HG03520 (cell line): ENCODE results near the gene GTF3C2.

ENCODE experiments used
- ATAC-seq: cut with Tn5 transposase; IDR thresholded peaks from one replicate; pipeline ENCODE4 v1.9.1; 2021; ENCODE audit warnings: mild to moderate bottlenecking, moderate library complexity; ENCODE audit not compliant: unreplicated experiment

GTF3C2 gene

DNA sequence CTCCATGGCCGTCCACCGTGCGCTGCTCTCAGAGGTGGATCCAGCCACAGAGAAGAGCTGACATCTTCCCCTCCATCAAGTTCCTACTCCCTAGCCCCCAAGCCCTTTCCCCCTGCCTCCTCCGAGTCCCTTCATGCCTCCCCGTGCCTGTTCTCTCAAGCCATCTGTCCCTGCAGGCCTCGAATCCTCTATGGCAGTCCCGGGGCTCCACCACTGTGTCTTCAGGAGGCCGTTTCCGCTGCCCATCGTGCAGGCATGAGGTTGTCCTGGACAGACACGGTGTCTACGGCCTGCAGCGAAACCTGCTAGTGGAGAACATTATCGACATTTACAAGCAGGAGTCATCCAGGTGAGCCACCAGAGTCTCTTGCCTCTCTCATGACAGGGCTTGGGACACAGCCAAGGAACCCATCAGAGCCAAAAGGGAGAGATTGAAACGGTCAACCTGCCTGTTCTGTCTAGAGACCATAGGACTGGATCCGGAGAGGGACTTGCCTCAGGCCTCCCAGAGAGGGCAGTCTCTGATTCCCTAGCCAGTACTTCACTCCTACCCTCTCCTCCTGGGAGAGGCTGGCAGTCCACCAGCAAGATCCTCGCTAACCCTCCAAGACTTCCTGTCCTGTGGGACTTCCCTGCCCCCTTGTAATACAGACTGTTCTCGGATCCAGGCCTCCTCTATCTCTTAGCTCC lies 58.0 kb downstream of the GTF3C2 start:
- ATAC-seq, result no peak

DNA sequence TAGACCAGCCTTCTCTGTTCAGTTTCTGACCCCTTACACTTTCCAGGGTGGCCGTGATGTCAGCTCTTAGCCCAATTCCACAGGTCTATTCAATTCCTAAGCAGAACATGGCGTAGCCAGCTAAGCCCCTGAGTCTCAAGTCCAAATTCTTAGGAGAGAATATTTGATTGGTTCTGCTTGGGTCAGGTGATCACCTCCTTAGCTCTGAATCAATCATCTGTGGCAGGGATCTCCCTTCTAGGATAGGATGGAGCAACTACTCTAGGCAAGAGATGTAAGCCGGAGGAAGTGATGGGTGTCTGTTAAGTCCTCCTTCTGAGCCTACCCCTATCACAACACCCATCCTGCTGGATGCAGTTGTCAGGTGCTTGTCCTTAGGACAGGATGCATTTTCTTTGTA lies 59.4 kb downstream of the GTF3C2 start:
- no peak for ATAC-seq

DNA sequence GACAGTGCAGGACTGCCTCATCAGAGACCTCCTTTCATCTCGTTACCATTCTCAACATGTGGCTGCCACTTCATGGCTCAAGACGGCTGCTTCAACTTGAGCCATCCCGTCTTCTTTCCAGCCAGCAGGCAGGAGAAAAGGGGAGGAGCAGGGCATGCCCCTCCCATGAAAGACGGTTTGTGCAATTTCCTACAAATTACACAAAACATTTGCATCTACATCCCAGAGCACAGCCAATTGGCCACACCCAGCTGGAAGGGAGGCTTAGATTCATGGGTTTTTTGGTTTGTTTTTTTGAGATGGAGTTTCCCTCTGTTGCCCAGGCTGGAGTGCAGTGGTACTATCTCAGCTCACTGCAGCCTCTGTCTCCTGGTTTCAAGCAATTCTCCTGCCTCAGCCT lies 60.1 kb downstream of the GTF3C2 start:
- no peak for ATAC-seq

DNA sequence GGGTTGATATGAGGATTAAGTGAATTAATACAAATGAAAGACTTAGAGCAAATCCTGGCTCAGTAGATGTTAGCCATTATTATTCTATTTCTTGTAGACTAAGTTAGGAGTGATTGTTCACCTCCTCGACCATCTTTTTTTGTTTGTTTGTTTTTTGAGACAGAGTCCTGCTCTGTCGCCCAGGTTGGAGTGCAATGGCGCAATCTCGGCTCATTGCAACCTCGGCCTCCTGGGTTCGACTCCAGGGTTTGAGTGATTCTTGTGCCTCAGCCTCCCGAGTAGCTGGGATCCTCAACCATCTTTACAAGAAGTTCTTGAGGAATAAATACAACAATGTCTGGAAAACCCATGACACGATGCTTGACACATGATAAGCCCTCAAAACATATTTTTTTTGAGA lies 61.6 kb downstream of the GTF3C2 start:
- no peak for ATAC-seq

DNA sequence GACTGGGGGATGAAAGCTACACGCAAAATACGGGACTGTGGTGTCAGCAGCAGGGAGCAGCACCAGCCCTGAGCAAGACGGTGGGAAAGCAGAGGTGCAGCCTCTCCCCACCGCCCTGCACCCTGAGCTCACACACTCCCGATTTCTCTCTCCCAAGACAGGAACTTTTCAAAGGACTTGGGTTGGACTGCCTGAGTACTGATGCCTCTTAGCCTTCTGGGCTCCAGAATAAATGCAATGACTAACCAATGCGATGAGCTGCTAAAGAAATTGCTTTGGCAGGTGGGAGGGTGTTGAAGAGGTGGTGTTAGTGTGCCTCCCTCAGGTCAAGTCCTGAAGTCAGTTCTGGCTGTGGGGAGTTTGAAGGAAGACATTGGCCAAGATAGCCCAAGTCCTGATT lies 64.7 kb downstream of the GTF3C2 start:
- no peak for ATAC-seq

DNA sequence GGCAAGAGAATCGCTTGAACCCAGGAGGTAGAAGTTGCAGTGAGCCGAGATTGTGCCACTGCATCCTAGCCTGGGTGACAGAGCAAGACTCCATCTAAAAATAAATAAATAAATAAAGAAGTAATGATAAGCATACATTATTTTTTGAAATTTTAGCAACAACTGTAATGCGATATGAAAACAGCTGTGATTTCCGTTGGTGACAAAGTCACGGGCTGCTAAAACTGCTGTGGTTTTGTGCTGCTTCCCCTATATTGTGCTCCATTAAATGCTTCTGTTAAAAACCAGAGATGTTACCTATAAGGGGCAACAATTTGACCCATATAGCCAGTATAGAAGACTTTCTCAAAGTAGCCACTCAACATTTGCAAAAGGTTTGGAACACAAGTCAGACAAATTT lies 66.0 kb downstream of the GTF3C2 start:
- ATAC-seq, result no peak

DNA sequence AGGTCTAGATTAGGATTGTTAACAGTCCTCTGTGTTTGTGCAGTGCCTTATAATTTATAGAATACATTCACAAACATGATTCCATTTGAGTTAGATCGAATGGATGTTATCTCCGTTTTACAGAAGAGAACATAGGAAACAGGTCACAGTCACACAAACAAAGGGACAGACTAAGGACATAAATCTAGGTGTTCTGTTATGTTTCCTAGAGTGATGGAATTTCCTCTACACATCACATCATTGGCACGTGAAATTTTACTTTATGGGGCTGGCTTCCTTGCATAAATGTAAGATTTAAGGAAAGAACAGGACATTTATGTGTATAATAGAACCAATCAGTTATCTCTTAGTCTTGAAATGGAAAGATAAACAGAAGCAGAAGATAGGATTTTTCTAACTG lies 68.0 kb downstream of the GTF3C2 start:
- no peak for ATAC-seq

DNA sequence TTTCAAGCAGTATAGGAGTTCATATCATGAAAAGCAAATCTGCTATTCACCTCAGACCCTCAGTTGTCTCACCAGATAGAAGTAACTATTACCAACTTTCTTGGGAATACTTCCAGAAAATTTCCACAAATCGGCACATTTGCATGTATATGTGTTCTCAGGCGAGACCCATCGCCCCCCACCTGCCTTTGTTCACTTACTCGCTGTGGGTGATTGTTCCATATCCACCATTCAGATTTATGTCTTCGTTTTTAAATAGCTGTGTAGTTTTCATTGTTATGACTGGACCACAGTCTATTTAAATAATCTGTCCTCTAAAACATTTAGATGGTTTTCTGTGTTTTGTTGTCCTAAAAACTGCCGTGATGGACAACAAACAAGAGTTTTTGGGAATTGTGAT lies 71.1 kb downstream of the GTF3C2 start:
- no peak for ATAC-seq

DNA sequence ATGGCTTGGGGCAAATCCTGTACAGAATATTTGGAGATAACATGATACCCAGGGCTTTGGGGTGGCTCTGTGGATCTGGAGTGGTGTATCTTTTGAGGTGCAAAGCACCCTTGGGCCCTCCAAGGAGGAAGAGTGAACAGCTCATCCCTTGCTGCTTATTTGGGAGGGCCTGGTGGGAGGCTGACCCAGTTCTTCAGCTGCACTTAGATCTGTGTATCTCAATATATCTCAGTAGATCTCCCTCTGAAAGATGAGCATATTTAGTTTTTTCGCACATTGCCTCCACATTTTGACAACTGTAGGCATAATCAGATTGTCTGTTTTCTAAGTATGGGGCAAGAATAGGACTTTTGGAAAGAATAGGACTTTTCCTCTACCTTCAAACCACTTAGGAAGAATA lies 71.6 kb downstream of the GTF3C2 start:
- ATAC-seq, result no peak

DNA sequence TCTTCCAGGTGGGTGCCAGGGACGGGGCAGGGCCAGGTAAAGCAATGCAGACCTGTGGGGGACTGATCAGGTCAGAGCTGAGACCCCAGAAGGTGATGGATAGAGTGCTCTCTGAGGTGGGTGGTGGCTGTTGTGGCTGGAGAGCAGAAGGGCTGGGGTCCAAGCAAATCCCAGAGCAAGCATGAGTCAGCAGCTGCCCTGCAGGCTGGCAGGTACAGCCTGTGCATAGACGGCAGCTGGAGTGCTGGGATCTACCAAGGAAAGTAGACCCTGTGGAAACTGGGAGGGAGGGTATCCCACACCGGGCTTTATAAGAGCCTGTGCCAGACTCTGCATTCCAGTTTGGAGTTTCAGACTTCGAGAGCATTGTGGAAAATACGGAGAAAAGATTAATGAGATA lies 73.7 kb downstream of the GTF3C2 start:
- no peak for ATAC-seq

DNA sequence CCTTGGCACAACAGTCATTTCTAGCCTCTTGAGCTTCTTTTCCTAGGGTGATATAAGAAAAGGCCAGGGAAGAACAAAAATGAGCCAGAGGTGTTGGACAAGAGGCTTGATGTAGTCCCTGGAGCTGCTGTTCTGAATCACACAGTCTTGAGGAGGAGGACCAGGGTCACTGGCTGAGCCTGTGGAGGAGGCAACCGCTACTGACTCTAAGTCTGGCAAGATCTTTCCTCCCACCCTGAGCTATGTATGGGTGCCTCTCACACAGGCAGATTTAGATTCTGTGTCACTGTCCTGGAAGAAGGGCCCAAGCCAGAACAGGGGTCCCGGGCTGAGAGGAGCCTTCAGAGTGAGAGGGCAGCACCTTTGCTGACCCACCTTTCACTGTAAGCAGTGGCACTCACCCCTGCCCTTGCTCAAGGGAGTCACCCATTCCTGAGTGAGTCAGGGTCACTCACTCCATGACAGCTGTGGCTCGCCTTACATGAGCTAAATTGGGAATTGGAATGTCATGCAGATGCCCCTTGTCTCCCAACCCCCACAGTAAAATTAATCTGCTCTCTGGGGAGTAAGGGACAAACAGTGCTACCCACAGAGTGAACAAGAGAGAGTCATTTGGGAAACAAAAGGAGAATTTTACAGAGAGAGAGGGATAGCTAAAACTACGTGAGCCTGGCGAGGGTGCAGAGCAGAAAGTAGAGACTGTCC lies 74.6 kb downstream of the GTF3C2 start, which contains the start of gene TRIM54:
Gene TRIM54, plus strand, starts transcription at position 575 of the 705 bp plus-strand sequence. CDS start 303 bp downstream, outside the sequence.
- no peak for ATAC-seq

DNA sequence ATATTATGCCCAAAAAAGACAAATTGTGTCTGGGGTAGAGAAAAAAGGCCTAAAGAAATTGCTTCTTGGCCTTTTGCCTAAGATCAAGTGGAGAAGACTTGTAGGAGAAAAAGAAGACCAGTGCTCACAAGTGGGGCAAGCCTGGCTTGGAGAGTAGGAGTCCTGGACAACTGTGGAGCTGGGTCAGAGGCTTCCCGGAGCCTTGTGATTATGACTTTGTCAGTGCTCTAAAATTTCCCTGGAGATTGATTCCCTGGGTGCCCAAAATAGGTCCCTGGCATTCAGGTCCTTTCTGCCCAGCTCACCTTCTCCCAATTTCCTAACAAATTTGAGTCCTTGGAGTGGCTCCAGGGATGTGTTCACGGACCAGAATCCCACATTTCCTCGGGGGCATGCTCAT lies 75.1 kb downstream of the GTF3C2 start:
- no peak for ATAC-seq

DNA sequence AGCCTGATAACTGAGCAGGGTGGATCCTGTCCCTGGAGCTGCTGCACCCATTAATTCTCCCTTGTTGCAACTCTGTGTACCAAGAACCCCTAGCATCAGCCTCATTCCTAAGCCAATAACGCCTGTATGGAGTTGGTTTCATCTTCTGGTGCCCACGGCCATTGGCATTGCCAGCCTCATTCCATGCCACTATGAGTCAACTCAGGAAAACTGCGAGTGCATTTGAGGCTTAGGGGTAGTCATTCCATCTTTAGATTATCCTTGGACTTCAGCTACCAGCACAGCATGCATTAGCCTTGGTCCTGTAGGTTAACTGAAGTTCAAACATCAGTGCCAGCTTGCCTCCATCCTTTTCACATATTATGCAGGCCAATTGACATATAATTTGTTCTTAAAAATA lies 75.7 kb downstream of the GTF3C2 start:
- no peak for ATAC-seq

DNA sequence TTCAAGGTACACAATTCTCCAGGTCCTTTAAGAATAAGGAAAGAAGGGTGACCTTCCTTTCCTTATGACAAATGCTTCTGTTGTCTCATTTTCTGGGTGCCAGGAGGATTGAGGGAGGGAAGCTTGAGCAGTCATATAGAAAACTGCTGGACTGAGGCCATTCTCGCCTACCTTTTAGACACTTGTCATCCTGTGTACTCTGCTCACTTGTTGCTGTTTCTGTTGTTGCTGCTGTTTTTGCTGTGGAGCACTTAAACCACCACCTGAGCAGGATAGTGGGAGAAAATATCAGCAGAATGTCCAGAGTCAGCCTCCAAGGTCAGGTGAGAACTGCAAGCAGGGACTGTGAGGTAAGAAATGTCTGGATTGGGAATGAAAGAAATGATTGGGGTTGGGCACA lies 78.6 kb downstream of the GTF3C2 start:
- ATAC-seq, result no peak
